GM10847 (cell line): Measurements from ENCODE around the gene MAGEA8.
"Not testable (repeated sequence)": the region's sequence is repeated elsewhere in the genome, so short reads cannot be mapped to it uniquely, and the experiment has no call there.

Experiments
- POLR2A ChIP-seq: IDR thresholded peaks from 2 replicates; pipeline ENCODE4 v1.6.1; 2011; ENCODE audit not compliant: insufficient read length; ENCODE audit errors: extremely low read depth

Gene MAGEA8

GRCh38 chrX:149877636-149878035, 3.3 kb upstream of the MAGEA8 start:
- no peak for TF ChIP-seq POLR2A

GRCh38 chrX:149898554-149898953, 17.6 kb downstream of the MAGEA8 start:
- TF ChIP-seq POLR2A, result no peak

DNA sequence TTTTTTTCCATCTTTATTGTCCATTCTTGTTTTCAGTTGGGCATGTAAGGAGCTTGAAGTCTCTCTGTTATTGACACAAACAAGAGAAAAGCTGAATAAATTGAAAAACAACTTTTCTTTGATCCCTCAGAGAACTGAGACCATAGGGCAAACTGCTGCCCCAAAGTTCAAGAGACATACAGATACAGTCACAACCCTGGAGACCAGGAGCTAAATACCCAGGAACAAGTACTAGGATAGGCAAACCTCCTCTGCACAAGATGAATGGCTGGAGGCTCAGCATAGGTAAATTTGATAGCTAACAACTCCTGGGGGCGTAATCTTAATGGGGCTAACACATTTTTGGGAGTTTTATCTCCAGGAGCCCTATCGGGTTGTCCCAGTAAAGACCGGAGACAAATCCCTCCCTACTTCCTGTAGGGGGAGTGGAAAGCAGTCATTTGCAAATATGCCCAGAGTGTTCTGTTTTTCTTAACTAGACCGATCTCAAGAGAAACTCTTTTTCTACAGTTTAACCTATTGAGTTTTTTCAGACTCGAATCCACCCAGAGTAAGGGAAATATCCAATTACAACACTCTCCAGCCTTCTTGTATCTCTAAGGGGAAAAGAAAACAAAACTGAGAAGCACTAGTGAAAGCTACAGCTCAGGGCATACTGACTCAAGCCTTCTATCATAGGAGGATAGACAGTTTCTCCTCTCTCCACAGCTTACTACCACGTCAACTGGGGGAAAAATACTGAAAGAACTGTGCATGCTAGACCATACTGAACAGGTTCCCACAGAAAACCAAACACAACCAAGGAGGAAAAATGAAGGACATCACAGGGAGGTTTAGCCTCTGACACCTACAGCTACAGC, 23.1 kb downstream of the MAGEA8 start:
- no peak for TF ChIP-seq POLR2A

GRCh38 chrX:149908308-149908707, 27.3 kb downstream of the MAGEA8 start:
- no peak for TF ChIP-seq POLR2A

GRCh38 chrX:149908727-149909126, 27.7 kb downstream of the MAGEA8 start:
- no peak for TF ChIP-seq POLR2A

DNA sequence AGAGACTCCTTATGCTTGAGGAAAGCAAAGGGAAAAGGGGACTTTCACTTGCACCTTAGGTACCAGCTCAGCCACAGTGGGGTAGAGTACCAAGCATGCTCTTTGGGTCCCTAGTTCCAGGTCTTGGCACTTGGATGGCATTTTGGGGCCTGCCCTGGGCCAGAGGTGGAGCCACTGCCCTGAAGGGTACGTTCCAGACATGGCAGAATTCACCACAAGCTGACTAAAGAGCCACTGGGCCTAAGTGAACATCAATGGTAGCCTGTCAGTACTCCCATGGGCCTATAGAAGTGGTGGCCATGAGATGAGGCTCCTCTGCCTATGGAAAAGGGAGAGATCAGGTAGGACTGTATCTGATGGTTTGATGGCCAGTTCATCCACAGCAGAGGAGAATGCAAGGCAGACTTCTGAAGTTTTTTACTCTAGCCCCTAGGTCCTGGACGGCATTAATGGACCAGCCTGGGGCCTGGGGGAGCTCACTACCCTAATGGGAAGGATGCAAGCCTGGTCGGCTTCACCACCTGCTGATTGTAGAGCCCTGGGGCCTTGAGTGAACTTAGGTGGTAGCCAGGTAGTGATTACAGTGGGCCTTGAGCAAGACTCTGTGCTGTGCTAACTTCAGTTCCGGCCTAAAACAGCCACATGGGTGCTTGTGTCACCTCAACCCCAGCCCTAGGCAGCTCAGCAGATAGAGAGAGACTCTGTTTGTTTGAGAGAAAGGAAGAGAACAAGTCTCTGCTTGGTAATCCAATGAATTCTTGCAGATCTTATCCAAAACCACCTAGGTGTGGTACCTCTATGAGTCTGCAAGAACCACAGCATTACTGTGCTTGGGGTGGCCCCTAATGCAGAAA, 28.6 kb downstream of the MAGEA8 start:
- no peak for TF ChIP-seq POLR2A

DNA sequence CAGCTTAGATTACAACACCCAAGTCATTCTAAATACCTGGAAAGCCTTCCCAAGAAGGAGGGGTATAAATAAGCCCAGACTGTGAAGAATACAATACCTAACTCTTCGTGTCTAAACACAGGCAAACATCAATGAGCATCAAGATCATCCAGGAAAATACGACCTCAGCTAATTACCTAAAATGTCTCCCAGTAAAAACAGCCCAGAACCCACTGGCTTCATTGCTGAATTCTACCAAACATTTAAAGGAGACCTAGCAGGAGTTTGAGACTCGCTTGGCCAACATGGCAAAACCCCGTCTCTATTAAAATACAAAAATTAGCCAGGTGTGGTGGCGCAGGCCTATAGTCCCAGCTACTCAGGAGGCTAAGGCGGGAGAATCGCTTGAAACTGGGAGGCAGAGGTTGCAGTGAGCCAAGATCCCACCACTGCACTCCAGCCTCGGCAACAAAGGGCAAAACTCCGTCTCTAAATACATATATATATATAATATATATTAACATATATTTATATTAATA, 29.3 kb downstream of the MAGEA8 start:
- TF ChIP-seq POLR2A, result no peak

DNA sequence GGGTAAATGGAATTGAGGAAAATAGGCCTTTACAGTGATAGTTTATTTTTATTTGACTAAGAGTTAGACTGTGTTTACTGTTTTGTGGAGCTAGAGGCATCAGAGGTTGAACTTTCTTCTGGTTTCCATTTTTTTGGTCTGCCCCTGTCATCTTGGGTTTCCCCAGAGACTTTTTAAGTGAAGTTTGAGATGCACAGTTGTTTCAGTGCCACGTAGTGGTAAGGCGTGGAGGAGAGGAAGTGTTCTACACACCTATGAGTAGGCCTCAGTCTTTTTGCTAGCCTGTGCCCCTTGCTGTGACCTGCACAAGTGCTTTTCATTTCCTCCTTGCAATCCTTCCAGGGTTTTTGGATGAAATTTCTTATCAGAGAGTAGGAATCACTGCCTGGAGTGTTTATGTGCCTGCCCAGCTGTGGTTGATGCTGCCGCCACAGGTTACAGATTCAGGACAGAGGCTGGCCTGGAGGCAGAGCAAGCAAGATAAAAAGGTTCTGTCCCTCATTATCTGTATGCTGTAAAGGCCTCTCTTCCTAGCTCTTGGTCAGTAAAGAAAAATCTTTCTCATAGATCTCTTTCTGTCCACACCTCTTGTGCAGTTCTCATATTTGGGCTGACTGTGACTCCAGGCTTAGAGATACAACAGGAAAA, 35.9 kb downstream of the MAGEA8 start:
- no peak for TF ChIP-seq POLR2A

- not testable (repeated sequence) for TF ChIP-seq POLR2A
Measured at GRCh38 chrX:149929400-149929799, 48.4 kb downstream of the MAGEA8 start, which contains the start of gene HSFX4. TSS of gene HSFX4 (plus strand) at chrX:149929573. CDS start at chrX:149929645, 72 bp downstream.
